Thoracic aorta endothelial cell (primary cell): ENCODE results near the gene FANCL. TPM values are rescaled to one million over a fixed set of nuclear protein-coding genes. Genes with fewer than 3 reads are reported as not detected.

Experiments used
- total RNA-seq: library from RNA; depleted of rRNA; stranded (reverse); fragments of >200 nt; gene quantifications from 2 replicates; pipeline ENCODE4 v1.2.3, GENCODE V29; 2012

Gene FANCL
- total RNA-seq, result 17.8 and 25.9 TPM in 2 replicates

DNA sequence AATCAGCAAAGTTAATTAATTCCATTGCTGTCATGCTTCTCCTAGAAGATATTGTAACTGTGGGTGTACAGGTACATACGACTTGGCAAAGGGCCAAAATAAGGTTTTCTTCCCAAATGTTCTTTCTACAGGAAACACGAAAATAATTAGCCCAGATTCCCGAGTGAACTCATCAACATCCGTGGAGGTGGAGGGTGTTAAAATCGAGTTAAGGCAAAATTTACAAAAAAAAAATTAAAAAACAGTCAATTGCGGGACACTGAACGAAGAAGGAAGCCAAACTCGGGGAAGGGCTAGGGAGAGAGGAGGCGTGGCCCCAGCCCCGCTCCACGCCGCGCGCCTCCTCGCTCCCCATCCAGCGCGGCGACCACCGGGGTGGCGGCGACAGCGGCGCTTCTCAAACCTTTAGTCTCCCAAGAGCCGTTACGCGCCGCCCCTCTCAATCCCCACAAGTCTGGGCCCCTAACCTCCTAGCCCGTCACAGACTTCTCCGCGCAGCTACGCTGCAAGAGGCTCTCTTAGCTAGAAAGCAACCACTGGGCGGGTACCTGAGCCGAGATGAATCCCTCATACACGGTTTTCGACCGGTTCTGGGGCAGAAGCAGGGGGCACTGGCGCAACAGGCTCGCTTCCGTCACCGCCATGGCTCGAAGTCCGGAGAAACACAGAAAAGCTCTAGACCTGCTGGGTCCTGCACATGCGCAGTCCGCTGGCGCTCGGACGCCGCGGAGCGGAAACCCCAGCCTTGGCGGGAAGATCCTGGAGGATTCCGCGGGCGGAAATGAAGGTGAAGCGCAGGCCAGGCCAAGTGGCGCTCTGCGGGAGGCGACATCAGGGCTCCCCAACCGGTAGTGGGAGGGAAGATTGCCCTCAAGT, at the start of gene FANCL:
Gene FANCL, minus strand, starts transcription at position 656 of the 876 bp plus-strand sequence. Its CDS starts 12 bp downstream, at position 644.

Other genes starting within 250 kb of the FANCL start
- gene VRK2, start 194.5 kb downstream of the FANCL start, total RNA-seq, result 72.8 and 74.1 TPM in 2 replicates